SU-DHL-6 (cell line): Measurements from ENCODE around the gene TPRKB.
"Not testable (repeated sequence)": the region's sequence is repeated elsewhere in the genome, so short reads cannot be mapped to it uniquely, and the experiment has no call there.

Experiments used
- H2AFZ ChIP-seq: fragments of 200-600 bp; sonication (generic); 2 replicates; pipeline ENCODE4 v1.6.1; 2014; ENCODE audit warnings: low read depth, mild to moderate bottlenecking, moderate library complexity, mixed read lengths, antibody characterized with exemption, low read length; ENCODE audit not compliant: severe bottlenecking
- H3F3A ChIP-seq: fragments of 200-600 bp; shearing (Covaris generic); 2 replicates; pipeline ENCODE4 v1.6.0; 2016; ENCODE audit warnings: antibody characterized with exemption, mild to moderate bottlenecking; ENCODE audit not compliant: insufficient read depth
- H3K27ac ChIP-seq: fragments of 200-600 bp; sonication (generic); 2 replicates; pipeline ENCODE4 v1.5.1; 2016; ENCODE audit warnings: low read depth, mild to moderate bottlenecking, low read length, moderate library complexity, mixed read lengths
- H3K27me3 ChIP-seq: fragments of 200-600 bp; sonication (generic), shearing (Covaris generic); 2 replicates; pipeline ENCODE4 v1.6.0; 2014; ENCODE audit warnings: mild to moderate bottlenecking, low read length
- H3K36me3 ChIP-seq: fragments of 200-600 bp; sonication (generic); 2 replicates; pipeline ENCODE4 v1.6.1; 2014; ENCODE audit warnings: mild to moderate bottlenecking, low read length, mixed read lengths
- H3K4me2 ChIP-seq: fragments of 300-600, 200-600 bp; shearing (Covaris generic), sonication (generic); 2 replicates; pipeline ENCODE4 v1.6.0; 2014; ENCODE audit warnings: low read length, low read depth, mild to moderate bottlenecking; ENCODE audit not compliant: poor library complexity, severe bottlenecking
- H3K4me3 ChIP-seq: fragments of 200-600 bp; sonication (generic); 2 replicates; pipeline ENCODE4 v1.5.1; 2014; ENCODE audit warnings: antibody characterized with exemption, low read length, mild to moderate bottlenecking, mixed read lengths; ENCODE audit not compliant: insufficient read depth, poor library complexity, severe bottlenecking
- H3K79me2 ChIP-seq: fragments of 200-600 bp; sonication (generic); 2 replicates; pipeline ENCODE4 v1.6.1; 2014; ENCODE audit warnings: mild to moderate bottlenecking, low read length, moderate library complexity; ENCODE audit not compliant: insufficient read depth
- H3K9ac ChIP-seq: fragments of 200-600 bp; sonication (generic); 2 replicates; pipeline ENCODE4 v1.7.0; 2014; ENCODE audit warnings: mild to moderate bottlenecking, low read length
- H3K9me2 ChIP-seq: fragments of 200-600 bp; sonication (generic); replicated peaks from 2 replicates; pipeline ENCODE4 v1.6.1; 2014; ENCODE audit warnings: low read length; ENCODE audit not compliant: insufficient read depth
- H3K9me3 ChIP-seq: fragments of 200-600 bp; sonication (generic); 2 replicates; pipeline ENCODE4 v1.6.1; 2014; ENCODE audit warnings: low read length, mixed read lengths; ENCODE audit not compliant: insufficient read depth
- H4K20me1 ChIP-seq: fragments of 200-600 bp; sonication (generic); 2 replicates; pipeline ENCODE4 v1.6.1; 2014; ENCODE audit warnings: low read depth, mild to moderate bottlenecking, antibody characterized with exemption, low read length, moderate library complexity, mixed read lengths
- CTCF ChIP-seq: fragments of 200-600 bp; sonication (generic); IDR thresholded peaks from one replicate; pipeline ENCODE4 v1.5.1; 2017; ENCODE audit warnings: antibody characterized with exemption, mild to moderate bottlenecking, low read length, moderate library complexity; ENCODE audit not compliant: insufficient read depth, poor library complexity, severe bottlenecking
- EZH2phosphoT487 ChIP-seq: fragments of 200-600 bp; sonication (generic), shearing (Covaris generic); conservative IDR thresholded peaks from 2 replicates; pipeline ENCODE4 v1.6.1; 2018; ENCODE audit warnings: mild to moderate bottlenecking, antibody characterized with exemption, low read length, moderate library complexity, mixed read lengths

TPRKB gene

GRCh38 chr2:73703675-73704074 is 33.5 kb downstream of the TPRKB start:
- Histone ChIP-seq H3K4me2 (no peak overlapping the region), H3K36me3 (no peaks in the 10 kb centered on the region), H3K79me2 (no peaks in the 10 kb centered on the region), H2AFZ (no peak overlapping the region), H3K9me2 (no peaks in the 10 kb centered on the region), H3K27ac (no peak overlapping the region), H3F3A (no peaks in the 10 kb centered on the region), H3K9ac (no peak overlapping the region), H3K27me3 (no peaks in the 10 kb centered on the region), H3K4me3 (no peak overlapping the region), H3K9me3 (0 out of 2 replicates have a peak, but pooled peaks cover 5% of the 10 kb centered on the region), H4K20me1 (no peaks in the 10 kb centered on the region)
- TF ChIP-seq EZH2phosphoT487 = no peak

GRCh38 chr2:73702852-73703493 is 34.2 kb downstream of the TPRKB start:
- H2AFZ ChIP-seq, H3K4me3 ChIP-seq, H3K36me3 ChIP-seq, H4K20me1 ChIP-seq, H3F3A ChIP-seq, H3K9me2 ChIP-seq, H3K4me2 ChIP-seq, H3K27me3 ChIP-seq, H3K9me3 ChIP-seq, H3K9ac ChIP-seq, H3K79me2 ChIP-seq, H3K27ac ChIP-seq: not testable (repeated sequence)

- TF ChIP-seq CTCF = no peak
- H3K36me3 ChIP-seq = no peaks in the 10 kb centered on the region
- no peaks in the 10 kb centered on the region for H3K27me3 ChIP-seq
- no peaks in the 10 kb centered on the region for H3F3A ChIP-seq
- no peaks in the 10 kb centered on the region for H4K20me1 ChIP-seq
- H3K9ac ChIP-seq = no peak overlapping the region
- H2AFZ ChIP-seq = no peak overlapping the region
- H3K4me3 ChIP-seq = no peak overlapping the region
- H3K4me2 ChIP-seq = no peak overlapping the region
- H3K9me3 ChIP-seq = peaks cover 10% of the 10 kb centered on the region; the same call in 1 of the 2 replicates
- no peaks in the 10 kb centered on the region for H3K9me2 ChIP-seq
- H3K27ac ChIP-seq = no peak overlapping the region
- no peaks in the 10 kb centered on the region for H3K79me2 ChIP-seq
These were observed 35.0 kb downstream of the TPRKB start for GRCh38 chr2:73701968-73702665.

- not testable (repeated sequence) for H3K9ac ChIP-seq, H2AFZ ChIP-seq, H3K4me2 ChIP-seq, H4K20me1 ChIP-seq, H3K36me3 ChIP-seq, H3K9me2 ChIP-seq, H3K79me2 ChIP-seq, H3F3A ChIP-seq, H3K4me3 ChIP-seq, H3K27me3 ChIP-seq, H3K27ac ChIP-seq
- peaks cover 10% of the 10 kb centered on the region; the same call in 1 of the 2 replicates for H3K9me3 ChIP-seq
These were observed 35.7 kb downstream of the TPRKB start for GRCh38 chr2:73701448-73701765.
